NCI-H1417 treated with DMSO at 0.1 percent for 48 hours (cell line): ENCODE data around the gene PRRX1.

Experiments used
- DNase-seq: peaks from one replicate; lab custom pipeline; 2025; lab: John Stamatoyannopoulos, UW

The PRRX1 gene

DNA sequence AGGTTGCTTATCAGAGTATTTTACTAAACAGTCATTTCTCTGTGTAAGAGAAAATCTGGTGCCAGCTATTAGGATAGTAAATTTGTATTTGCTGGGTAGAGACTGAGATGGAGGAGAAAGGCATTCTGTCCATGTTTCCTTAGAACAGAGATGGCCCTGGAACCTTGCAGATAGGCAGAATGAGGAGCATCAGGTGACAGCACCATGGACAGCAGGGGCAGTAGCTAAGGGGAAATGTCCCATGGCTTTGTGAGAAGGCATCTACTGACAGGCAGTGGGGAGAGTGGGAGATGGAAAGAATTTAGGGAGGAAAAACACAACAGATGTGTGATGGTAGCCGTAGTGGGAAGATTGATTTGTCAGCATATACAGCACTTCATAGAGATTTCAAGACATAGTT, 105.0 kb downstream of the PRRX1 start:
- DNase-seq: no peak

DNA sequence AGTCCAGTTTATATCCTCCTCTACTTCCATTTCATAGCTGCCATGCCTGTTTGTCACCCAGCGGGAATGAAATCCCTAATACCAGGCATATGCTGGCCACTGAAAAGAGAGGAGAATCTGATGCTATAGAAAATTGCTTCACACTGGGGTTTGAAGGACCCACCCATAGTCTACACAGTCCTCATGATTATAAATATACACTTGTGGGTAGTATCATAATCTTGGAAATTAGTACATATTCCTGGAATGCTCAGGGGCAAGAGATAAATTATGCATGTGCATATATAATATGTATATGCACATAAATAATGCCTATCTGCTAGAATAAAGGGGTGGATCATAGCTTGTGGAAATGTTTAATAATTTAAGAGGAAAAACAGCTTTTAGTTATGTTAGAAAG, 105.8 kb downstream of the PRRX1 start:
- no peak for DNase-seq

DNA sequence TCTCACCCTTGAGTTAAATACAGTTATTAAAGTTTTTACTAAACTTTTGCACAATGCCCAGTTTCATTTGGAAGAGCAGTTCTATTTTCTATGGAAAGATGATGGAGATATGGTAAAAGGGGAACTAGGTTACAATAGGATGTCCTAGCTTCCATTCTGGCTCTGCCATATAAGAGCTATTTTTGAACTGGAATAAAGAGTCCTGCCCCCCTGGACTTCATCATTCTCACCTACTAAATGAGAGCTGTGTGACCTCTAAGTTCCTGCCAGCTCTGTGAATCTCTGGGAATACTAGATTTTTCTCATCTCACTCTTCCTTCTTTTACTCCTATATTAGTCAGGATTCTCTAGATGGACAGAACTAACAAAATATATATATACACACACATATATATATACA, 106.3 kb downstream of the PRRX1 start:
- DNase-seq: no peak

DNA sequence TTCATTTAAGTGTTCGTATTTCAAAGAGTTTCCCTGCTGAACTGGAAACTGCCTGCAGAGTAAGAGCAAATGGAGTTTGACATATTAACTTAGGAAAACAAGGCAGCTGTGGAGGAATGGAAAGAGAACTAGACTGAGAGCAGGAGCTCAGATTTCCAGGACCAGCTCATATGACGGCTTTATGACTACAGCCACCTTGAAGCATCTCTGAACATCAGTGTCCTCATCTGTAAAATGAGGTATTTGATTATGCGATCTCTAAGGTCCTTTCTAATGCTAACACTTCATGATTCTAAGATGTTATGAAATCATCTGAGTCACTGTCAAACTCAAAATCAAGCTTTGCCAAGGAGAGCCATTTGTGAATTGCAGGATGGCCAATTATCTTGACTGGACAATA, 112.3 kb downstream of the PRRX1 start:
- DNase-seq: no peak

DNA sequence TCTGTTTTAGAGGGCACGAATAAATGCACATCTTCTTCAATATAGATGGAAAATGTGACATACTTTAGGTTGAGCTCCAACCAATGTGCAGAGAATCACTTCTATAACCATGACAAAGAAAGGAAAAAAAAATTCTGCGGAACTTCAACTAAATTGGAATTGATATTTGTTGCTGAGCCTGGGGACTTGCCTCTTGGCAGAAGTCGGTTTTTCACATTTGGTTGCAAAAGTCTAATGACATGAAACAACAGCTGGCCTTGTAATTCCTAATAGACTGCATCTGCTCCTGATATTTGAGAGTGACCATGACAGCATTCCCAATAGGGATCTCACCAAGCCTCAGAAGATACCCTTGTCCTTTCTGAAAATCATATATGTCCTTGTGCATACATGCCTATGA, 112.8 kb downstream of the PRRX1 start:
- no peak for DNase-seq
